CD4-positive, alpha-beta T cell (primary cell): ENCODE results near the gene MMS19. TPM values are rescaled to one million over a fixed set of nuclear protein-coding genes. Genes with fewer than 3 reads are reported as not detected.

Source experiments
- ATAC-seq: fragments of 200-7000 bp; cut with Tn5 transposase; one replicate; pipeline ENCODE4 v1.10.0; 2022; ENCODE audit warnings: mild to moderate bottlenecking; ENCODE audit not compliant: poor library complexity
- CTCF ChIA-PET: fragments of 350-600 bp; sonication (Branson Sonifier 250); formaldehyde crosslinking; loops from one replicate; lab custom pipeline; 2021; ENCODE audit warnings: antibody characterized with exemption, inconsistent platforms; lab: Charles Lee
- POLR2A ChIA-PET: fragments of 350-600 bp; sonication (Branson Sonifier 250); formaldehyde crosslinking; loops from one replicate; lab custom pipeline; 2021; ENCODE audit warnings: antibody characterized with exemption, inconsistent platforms; lab: Charles Lee
- DNase-seq, 14 experiments: peaks; one replicate each; pipeline ENCODE4 v3.0.0-alpha.2; 2013 to 2020; ENCODE audit warnings: mixed read lengths in 2 of 14
- H3K27ac ChIP-seq, 2 donors: one replicate each; pipeline versions ENCODE4 v1.5.1 to v1.7.0; 2013; ENCODE audit warnings: low read length in 2 of 2, low read depth in 1 of 2, mild to moderate bottlenecking in 1 of 2
- H3K27me3 ChIP-seq, 2 experiments: 1 replicate in 1 of 2; 2 replicates in 1 of 2; pipeline versions ENCODE4 v1.6.1 to v1.7.0; 2013; ENCODE audit warnings: low read length in 2 of 2, control low read depth in 1 of 2, mild to moderate bottlenecking in 1 of 2, moderate library complexity in 1 of 2; ENCODE audit not compliant: insufficient read depth in 2 of 2, control insufficient read depth in 1 of 2
- H3K36me3 ChIP-seq: one replicate; pipeline ENCODE4 v1.6.1; 2013; ENCODE audit warnings: low read length, control low read depth; ENCODE audit not compliant: insufficient read depth
- H3K4me1 ChIP-seq: one replicate; pipeline ENCODE4 v1.6.1; 2013; ENCODE audit warnings: low read length, control low read depth; ENCODE audit not compliant: insufficient read depth
- H3K4me3 ChIP-seq: one replicate; pipeline ENCODE4 v1.5.1; 2013; ENCODE audit warnings: mild to moderate bottlenecking, low read length, moderate library complexity
- H3K9me3 ChIP-seq, 2 experiments: 1 replicate in 1 of 2; 2 replicates in 1 of 2; pipeline versions ENCODE4 v1.6.1 to v1.7.0; 2013; ENCODE audit warnings: low read length in 2 of 2, mild to moderate bottlenecking in 2 of 2, control low read depth in 1 of 2, moderate library complexity in 1 of 2; ENCODE audit not compliant: control insufficient read depth in 1 of 2, insufficient read depth in 1 of 2
- H3K27ac Mint-ChIP-seq: one replicate; pipeline ENCODE4 v1.8.0; 2020; ENCODE audit warnings: mixed read lengths
- H3K27me3 Mint-ChIP-seq: one replicate; pipeline ENCODE4 v1.8.0; 2021; ENCODE audit warnings: mixed read lengths
- H3K36me3 Mint-ChIP-seq: one replicate; pipeline ENCODE4 v1.8.0; 2021; ENCODE audit warnings: low read depth, mixed read lengths
- H3K4me1 Mint-ChIP-seq: one replicate; pipeline ENCODE4 v1.8.0; 2021; ENCODE audit warnings: low read depth, mixed read lengths
- H3K4me3 Mint-ChIP-seq: one replicate; pipeline ENCODE4 v1.8.0; 2020; ENCODE audit warnings: mild to moderate bottlenecking, mixed read lengths
- H3K9me3 Mint-ChIP-seq: one replicate; pipeline ENCODE4 v1.8.0; 2020; ENCODE audit warnings: mixed read lengths
- CTCF ChIP-seq: fragments of 200-600 bp; IDR thresholded peaks from one replicate; pipeline ENCODE4 v1.8.0; 2022; ENCODE audit warnings: antibody characterized with exemption, mild to moderate bottlenecking
- intact Hi-C, 2 experiments: fragments of 100-400 bp; cut with DNase I in 1 of 2; cut with micrococcal nuclease in 1 of 2; formaldehyde crosslinking; loops; one replicate each; pipeline versions ENCODE4 v1.15.1 to v1.9.0; 2023 to 2025; cut with DNase I, micrococcal nuclease
- total RNA-seq, 174 experiments: library from RNA in 2 of 174; stranded (reverse) in 2 of 174; gene quantifications; one replicate each; pipeline ENCODE4 v1.2.3 and lab custom pipeline; 2021 to 2026

The MMS19 gene
- total RNA-seq, 2 experiments from 2014 or later = 58.4 to 65.7 TPM

GRCh38 chr10:97517778-97518300, 19.6 kb upstream of the MMS19 start:
- no peak overlapping the region for H3K4me3 ChIP-seq
- H3K36me3 ChIP-seq = no peaks in the 10 kb centered on the region
- Mint-ChIP-seq H3K4me3 (no peak overlapping the region), H3K27me3 (peaks cover 7% of the 10 kb centered on the region), H3K9me3 (no peaks in the 10 kb centered on the region), H3K27ac (no peak overlapping the region), H3K4me1 (no peaks in the 10 kb centered on the region), H3K36me3 (no peaks in the 10 kb centered on the region)
- no peak for ATAC-seq
- H3K9me3 ChIP-seq = peaks cover 0 to 7% of the 10 kb centered on the region in 2 experiments
- TF ChIP-seq CTCF = no peak
- POLR2A ChIA-PET = no interaction called here
- no peaks in the 10 kb centered on the region for H3K4me1 ChIP-seq
- peaks cover 0 to 7% of the 10 kb centered on the region in 2 experiments for H3K27me3 ChIP-seq
- intact Hi-C loops = no loop called here
- H3K27ac ChIP-seq = no peak overlapping the region
- CTCF ChIA-PET = no interaction called here
- no peak for DNase-seq

GRCh38 chr10:97517096-97517750, 19.0 kb upstream of the MMS19 start:
- no peak for TF ChIP-seq CTCF
- Histone ChIP-seq H3K4me1 (no peaks in the 10 kb centered on the region), H3K4me3 (no peak overlapping the region), H3K27me3 (peaks cover 0 to 7% of the 10 kb centered on the region in 2 experiments), H3K27ac (no peak overlapping the region), H3K36me3 (no peaks in the 10 kb centered on the region), H3K9me3 (peaks cover 0 to 7% of the 10 kb centered on the region in 2 experiments)
- intact Hi-C loops = no loop called here
- no peak overlapping the region for H3K27ac Mint-ChIP-seq
- peaks cover under 1% of the 10 kb centered on the region for H3K27me3 Mint-ChIP-seq
- ChIA-PET CTCF (no interaction called here), POLR2A (no interaction called here)
- H3K4me3 Mint-ChIP-seq = no peak overlapping the region
- no peaks in the 10 kb centered on the region for H3K36me3 Mint-ChIP-seq
- H3K9me3 Mint-ChIP-seq = no peaks in the 10 kb centered on the region
- ATAC-seq (no peak), DNase-seq (no peak)
- H3K4me1 Mint-ChIP-seq = no peaks in the 10 kb centered on the region

- Mint-ChIP-seq H3K36me3 (no peaks in the 10 kb centered on the region), H3K4me3 (no peak overlapping the region), H3K9me3 (no peaks in the 10 kb centered on the region), H3K27ac (no peak overlapping the region), H3K27me3 (no peaks in the 10 kb centered on the region), H3K4me1 (no peaks in the 10 kb centered on the region)
- Histone ChIP-seq H3K4me1 (no peaks in the 10 kb centered on the region), H3K27me3 (peaks cover 0 to 5% of the 10 kb centered on the region in 2 experiments), H3K36me3 (no peaks in the 10 kb centered on the region), H3K27ac (no peak overlapping the region), H3K4me3 (no peak overlapping the region), H3K9me3 (no peaks in the 10 kb centered on the region)
- intact Hi-C loops = no loop called here
- ChIA-PET POLR2A (no interaction called here), CTCF (interaction anchor here (0.5 kb wide), 1 partner anchor 52 kb away, joined by 4 read pairs; no protein-coding TSS in a partner anchor)
- TF ChIP-seq CTCF = no peak
- DNase-seq = no peak
- no peak for ATAC-seq
These were observed 17.2 kb upstream of the MMS19 start for GRCh38 chr10:97515271-97515978.
